D341Med (cell line): ENCODE results near the gene HECW1.

Source experiments
- DNase-seq: peaks from one replicate; pipeline ENCODE4 v3.0.0; 2012; ENCODE audit warnings: low spot score

Gene HECW1

GRCh38 chr7:43372676-43373355, 260.4 kb downstream of the HECW1 start:
- no peak for DNase-seq

GRCh38 chr7:43377196-43377960, 264.9 kb downstream of the HECW1 start:
- no peak for DNase-seq

GRCh38 chr7:43379210-43379609, 266.8 kb downstream of the HECW1 start:
- no peak for DNase-seq

GRCh38 chr7:43384616-43385308, 272.3 kb downstream of the HECW1 start:
- no peak for DNase-seq

GRCh38 chr7:43385309-43385680, 272.8 kb downstream of the HECW1 start:
- DNase-seq: no peak

GRCh38 chr7:43385856-43386255, 273.4 kb downstream of the HECW1 start:
- no peak for DNase-seq

- no peak for DNase-seq
Measured at GRCh38 chr7:43387932-43388331, 275.5 kb downstream of the HECW1 start.

- no peak for DNase-seq
Measured at GRCh38 chr7:43390576-43390975, 278.1 kb downstream of the HECW1 start.

GRCh38 chr7:43391518-43391917, 279.1 kb downstream of the HECW1 start:
- DNase-seq: no peak

GRCh38 chr7:43392638-43393330, 280.3 kb downstream of the HECW1 start:
- no peak for DNase-seq

- no peak for DNase-seq
Measured at GRCh38 chr7:43394441-43395130, 282.1 kb downstream of the HECW1 start.

GRCh38 chr7:43395351-43395750, 282.9 kb downstream of the HECW1 start:
- no peak for DNase-seq

- no peak for DNase-seq
Measured at GRCh38 chr7:43396187-43396740, 283.8 kb downstream of the HECW1 start.

GRCh38 chr7:43398831-43399230, 286.4 kb downstream of the HECW1 start:
- DNase-seq: no peak

- DNase-seq: no peak
Measured at GRCh38 chr7:43405948-43406347, 293.5 kb downstream of the HECW1 start.

- DNase-seq: no peak
Measured at GRCh38 chr7:43406961-43407360, 294.5 kb downstream of the HECW1 start.

- no peak for DNase-seq
Measured at GRCh38 chr7:43408981-43409380, 296.5 kb downstream of the HECW1 start.

- no peak for DNase-seq
Measured at GRCh38 chr7:43417455-43417854, 305.0 kb downstream of the HECW1 start.

GRCh38 chr7:43430411-43430810, 318.0 kb downstream of the HECW1 start:
- DNase-seq: no peak

GRCh38 chr7:43431020-43431595, 318.7 kb downstream of the HECW1 start:
- no peak for DNase-seq

- DNase-seq: no peak
Measured at GRCh38 chr7:43433639-43434038, 321.2 kb downstream of the HECW1 start.
